COR-L47 (cell line): Measurements from ENCODE around the gene CALB2.
A peak's percentile ranks its signal among the peaks of the same experiment; 100 is the strongest.

Experiments used
- DNase-seq: peaks from one replicate; lab custom pipeline; 2025; lab: John Stamatoyannopoulos, UW

The CALB2 gene

DNA sequence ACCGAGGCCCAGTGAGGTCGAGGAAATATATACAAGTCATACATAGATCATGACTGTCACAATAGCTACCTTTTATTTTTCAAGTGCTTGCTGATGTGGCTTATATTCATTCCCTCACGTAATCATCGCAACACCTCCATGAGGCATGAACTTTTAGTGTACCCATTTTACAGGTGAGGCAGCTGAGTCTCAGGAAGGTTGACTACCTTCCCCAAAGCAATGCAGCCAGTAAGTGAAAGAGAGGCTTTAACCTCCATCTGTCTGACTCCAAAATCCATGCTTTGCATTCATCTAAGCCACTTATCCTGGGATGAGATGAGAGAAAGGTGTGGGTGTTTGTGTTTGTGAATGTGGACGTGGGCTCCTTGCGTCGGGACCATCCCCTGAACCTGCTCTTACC is 30.8 kb downstream of the CALB2 start:
- no peak for DNase-seq

DNA sequence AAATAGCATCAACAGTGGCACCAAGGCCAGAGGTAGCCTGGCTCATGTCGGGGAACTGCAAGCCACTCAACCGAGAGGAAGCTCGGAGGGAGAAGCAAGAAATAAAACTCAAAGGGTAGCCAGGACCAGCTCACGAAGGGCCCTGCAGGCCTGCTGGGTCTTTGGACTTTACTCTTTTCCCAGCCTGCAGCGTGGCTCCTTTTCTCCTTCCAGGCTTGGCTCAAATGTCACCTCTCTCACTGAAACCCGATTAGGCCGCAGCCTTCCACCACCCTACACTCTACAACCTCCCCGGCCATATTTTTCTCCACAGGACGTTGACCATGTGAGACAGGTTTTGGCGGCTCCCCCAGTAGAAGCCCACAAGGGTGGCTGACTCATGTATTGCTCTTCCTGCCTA is 38.1 kb downstream of the CALB2 start:
- DNase-seq = no peak

DNA sequence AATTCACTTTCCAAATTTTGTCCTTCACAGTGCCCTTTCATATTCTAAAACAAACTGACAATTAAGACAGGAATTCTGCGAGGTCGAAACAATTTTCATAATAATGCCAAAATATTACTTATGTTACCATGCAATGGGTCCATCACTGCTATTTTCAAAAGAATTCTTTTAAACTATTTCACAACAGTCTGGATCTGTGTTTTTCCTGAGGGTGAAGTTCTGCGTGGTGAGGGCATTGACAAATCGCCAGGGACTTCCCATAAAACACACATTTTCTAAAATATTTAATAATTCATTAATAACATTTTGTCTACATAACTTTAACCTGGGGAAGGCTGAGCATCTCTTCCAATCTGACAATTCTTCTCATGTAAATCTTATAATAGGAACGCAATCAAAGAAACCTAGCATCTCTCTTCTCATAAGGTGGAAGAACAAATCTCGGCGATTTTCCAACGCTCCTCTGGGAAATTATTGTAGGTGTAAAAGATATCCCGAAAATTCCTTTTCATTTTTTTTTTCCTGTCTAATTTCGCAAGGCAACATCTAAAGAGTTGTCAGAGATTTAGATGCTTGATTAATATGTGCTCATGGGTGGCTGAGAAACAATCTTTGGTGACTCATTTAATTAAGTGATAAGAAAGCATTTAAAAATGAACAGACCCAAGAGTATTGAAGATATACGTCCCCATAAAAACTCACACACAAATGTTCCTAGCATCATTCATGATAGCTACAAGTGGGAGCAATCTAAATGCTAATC is 41.5 kb downstream of the CALB2 start:
- DNase-seq = no peak

DNA sequence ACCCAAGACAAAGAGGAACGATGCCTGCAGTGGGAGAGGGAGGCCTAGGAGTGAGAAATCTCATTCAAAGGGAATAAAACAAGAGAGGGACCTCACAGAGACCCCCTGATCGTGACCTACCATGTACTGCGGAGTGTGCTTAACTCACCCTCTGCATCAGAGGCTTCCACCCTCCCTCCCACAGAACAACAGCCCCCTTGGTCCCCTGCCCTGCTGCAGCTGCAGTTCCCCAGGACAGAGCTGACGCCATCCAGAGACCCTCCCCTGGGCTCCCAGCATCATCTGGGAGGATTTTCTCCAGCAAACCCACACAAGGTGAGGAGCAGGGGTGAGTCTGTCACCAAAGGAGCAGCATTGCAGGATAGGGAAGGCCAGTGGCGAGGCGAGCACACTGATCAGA is 43.5 kb downstream of the CALB2 start:
- DNase-seq = no peak

DNA sequence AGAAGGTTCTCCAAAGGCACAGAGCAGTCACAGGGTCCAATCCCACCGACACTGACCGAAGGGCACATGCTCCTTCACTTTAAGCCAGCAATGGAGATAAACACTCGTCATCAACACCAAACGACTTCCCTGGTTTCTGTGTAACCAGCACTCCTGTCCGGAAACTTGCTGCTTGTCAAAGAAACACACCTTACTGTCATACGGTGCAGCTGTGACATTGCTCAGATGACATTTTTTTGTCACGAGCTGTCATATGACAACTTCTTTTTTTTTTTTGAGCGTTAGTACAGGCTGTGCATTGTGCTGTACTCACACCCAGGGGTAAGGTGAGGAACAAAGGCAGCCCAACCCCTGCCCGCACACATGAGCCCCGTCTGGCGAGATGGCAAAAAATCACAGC is 44.2 kb downstream of the CALB2 start:
- no peak for DNase-seq

DNA sequence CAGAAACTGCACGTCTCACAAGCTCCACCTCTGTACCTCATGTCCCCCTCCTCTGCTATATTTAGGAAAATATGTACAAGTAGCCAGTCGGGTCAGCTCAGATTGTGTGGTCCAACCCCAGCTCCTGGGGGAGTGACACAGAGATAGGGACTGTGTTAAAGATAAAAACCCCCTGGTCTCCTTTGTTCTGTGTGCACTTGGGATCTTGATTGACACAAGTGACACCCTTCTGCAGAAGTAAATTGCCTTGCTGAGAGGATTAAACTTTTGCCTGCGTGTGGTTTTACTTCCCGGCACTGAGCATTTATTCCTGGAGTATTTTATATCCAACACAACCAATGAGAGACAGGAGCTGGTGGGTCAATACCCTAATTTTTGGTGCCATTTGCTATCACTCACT is 45.8 kb downstream of the CALB2 start:
- no peak for DNase-seq

DNA sequence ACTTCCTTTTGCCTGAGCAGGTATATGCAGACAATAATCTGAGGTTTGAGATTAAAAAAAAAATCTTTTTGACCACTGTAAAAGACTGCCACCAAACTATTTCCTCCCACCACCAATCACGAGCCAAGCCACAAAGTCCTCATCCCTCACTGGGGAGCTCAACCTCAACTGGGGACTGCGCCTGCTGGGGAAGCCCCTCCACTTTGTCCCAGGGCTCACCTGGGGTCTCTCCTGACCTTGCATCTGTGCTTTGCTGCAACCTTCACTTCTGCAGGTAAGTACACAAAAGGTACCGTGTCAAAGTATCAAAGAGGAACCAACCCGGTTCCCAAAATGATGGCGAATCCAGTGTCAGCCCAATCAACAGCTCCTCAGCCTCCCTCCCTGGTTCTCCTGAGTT is 47.8 kb downstream of the CALB2 start:
- no peak for DNase-seq

DNA sequence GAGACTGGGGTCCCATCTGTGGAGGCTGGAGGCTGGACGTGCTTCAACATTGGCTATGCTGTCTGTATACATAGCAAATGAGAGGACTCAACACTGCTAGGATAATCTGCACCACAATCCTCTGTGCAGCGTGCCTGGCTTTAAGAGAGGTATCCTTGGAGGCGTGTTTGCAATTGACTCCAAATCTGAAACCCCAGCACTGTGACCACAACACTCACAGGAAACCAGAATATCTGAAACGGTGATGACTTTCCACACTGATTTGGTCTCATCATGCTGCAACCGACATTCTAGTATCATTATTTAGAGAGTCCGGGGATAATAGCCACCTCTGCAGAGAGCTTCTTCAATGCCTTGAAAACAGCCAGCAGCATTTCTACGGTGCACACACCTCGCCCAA is 48.2 kb downstream of the CALB2 start:
- DNase-seq = no peak

DNA sequence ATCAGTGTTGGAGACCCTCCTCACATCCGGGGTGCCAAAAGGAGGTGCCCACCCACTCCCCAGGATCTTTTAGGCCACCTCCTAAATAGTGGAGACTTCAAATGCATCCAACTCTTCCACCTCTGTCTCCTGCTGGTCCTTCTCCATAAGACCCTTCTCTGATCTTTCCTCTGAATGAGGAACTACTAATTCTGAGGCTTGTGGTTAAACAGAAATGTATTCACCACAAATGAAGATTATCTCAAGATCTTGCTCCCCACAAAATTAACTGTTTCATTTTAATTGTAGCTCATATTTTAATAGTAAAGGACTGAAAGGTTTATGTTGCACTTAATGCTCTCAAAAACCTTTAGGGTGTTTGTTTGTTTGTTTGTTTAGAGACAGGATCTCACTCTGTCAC is 49.2 kb downstream of the CALB2 start:
- DNase-seq = no peak

DNA sequence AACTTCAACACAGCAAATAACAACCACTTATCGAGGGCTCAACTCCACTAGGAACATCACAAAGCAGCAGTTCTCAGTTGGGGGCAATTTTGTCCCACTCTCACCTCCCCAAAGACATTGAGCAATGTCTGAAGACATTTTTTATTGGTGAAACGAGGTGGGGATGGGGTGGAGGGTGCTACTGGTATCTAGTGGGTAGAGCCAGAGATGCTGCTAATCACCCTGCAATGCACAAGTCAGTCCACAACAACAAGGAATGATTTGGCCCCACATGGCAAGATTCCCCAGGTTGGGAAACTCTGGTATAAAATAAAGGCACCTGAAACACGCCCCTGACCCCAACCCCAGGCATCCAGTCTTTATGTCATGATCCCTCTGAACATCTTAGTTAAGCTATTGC is 50.0 kb downstream of the CALB2 start:
- no peak for DNase-seq

DNA sequence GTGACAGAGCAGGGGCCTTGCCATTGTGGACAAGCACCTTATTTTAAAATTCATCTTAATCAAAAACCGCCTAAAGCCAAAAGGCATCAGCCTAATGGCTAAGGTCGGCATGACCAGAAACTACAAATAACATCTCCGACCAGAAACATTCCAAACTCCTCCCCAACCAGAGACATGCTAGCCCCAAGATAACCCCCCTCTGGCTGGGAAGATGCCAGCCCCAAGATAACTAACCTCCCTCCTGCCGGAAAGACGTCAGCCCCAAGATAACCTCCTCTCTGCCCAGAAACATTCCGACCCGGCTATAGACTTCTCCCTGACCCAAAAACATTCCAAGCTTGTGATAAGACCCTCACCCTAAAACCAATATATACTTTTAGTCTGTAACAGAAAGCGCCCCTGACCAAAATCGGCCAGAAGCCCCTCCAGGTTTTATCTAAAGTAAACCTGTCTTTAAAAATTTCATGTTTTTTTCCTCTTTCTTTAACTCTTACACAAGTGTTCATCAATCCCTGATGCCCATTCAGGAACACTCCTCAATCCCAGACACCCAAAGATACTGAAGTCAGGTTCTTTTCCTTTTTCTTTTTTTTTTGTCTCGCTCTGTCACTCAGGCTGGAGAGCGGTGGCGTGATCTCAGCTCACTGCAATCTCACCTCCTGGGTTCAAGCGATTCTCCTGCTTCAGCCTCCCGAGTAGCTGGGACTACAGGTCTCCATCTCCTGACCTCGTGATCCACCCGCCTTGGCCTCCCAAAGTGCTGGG is 50.7 kb downstream of the CALB2 start:
- DNase-seq = no peak

DNA sequence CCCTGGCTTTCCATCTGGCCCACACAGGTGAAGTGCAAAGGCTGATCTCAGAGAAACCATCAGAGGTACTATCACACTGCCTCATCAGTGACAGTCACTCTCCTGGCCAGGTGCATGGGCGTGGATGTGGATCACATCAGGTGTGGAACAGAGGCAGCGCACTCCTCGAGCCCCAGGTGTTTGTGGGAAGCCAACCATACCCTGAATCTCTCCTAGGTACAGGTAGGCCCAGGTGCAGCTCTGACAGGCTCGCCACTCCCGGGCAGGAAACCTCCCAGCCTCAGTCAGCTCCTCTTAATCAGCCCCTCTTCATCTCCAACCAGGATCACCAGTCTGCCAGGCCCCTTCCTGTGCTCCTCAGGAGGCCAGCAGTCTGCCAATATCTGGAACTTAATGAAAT is 51.6 kb downstream of the CALB2 start:
- no peak for DNase-seq

DNA sequence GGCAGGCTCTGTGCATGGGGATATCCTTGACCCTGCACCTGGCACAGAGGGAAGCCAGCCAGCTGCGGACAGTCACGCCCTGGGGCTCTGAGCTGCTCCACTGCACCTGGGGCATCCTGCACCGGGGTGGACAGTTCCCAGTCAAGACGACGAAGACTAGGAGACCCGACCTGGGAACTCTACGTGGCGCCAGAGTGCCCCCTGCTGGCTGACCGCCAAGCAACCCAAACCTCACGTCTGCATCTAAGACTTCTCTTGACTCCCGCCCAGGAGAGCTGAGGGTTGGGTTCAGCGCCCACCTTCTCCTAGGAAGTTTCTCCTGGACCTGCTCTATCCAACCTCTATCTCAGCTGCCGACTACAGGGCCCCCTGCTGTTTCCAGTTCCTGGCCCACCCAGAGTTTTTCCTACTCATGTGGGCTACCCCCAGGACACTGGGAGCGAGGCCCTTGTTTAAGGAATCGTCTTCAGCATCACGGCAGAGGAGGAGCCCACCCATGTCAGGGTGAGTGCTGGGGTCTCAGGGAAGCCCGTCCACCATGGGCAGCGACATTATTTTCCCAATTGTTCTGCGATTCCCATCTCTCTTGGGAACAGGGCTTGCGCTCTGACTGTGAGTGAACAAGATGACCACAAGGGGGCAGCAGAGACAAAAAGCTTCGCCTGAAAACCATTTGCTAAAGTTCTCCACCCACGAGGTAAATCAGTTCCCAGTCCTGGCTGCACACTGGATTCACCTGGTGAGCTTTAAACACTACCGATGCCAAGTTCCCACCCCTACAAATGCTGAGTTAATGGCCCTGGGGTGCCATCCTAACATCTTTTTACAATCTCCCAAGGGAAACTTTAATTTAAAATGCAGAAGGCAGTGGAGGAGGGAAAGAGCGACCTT is 54.0 kb downstream of the CALB2 start:
- peak; percentile 72 for DNase-seq

DNA sequence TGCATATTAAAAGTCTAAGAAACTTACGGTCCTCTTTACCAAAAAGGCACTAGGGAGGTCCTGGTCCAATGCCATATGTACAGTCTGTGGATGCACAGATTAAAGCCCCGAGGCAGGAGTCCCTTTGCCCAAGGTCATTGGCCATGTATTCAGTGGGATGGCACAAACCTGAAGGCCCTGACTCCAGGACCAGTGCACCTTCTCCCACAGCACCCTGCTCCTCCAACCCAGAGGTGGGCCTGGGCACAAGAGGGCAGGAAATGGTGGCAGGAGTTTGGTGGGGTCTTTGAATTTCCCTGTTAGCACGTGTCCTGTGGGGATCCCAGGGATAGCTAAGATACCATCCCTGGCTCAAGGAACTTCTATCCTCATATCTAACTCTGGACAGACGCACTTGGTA is 54.8 kb downstream of the CALB2 start:
- no peak for DNase-seq

DNA sequence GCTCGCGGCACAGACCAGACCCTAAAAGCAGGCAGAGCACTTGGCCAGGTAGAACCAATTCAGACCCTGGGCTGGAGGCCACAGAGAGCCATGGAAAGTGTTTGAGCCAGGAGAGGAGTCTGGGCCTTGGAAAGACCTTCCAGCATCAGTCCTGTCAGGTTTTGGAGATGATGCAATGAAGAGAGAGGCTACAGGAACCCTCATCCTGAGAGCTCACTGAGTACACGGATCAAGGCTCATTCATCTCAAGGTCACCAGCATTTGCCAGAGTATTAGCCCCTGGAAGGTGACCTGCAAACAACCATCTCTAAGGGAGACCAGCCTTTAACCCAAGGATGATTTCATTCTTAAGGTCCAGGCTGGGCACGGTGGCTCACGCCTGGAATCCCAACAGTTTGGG is 55.5 kb downstream of the CALB2 start:
- DNase-seq = no peak

DNA sequence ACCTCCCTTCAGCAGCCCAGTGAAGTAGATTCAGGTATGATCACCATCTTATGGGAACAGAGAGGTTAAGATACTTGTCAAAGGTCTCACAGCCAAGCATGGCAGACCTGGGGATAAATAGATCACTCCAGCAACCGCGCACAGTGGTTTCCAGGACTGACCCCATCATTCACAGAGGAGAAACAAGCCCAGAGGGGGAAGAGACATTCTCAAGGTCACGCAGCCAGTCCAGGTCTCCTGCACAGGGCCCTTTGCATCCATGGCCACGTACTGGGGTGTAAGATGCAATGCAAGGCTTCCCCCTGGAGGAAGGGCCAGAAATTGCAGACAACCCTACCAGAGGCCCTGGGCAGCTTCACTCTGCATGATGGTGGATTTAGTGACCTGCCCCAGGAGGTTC is 63.4 kb downstream of the CALB2 start:
- DNase-seq = no peak

DNA sequence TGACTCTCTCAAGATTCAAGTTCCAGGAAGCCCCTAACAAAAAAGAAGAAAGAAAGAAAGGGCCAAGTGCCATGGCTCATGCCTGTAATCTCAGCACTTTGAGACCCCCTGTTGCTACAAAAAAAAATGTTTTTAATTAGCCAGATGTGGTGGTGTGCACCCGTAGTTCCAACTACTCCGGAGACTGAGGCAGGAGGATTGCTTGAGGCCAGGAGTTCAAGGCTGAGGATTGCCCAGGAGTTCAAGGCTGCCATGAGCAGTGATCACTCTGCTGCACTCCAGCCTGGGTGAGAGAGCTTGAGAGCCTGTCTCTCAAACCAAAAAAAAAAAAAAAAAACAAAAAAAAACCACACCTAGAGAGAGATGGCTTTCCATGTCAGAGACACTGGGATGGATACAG is 64.5 kb downstream of the CALB2 start:
- DNase-seq = no peak

DNA sequence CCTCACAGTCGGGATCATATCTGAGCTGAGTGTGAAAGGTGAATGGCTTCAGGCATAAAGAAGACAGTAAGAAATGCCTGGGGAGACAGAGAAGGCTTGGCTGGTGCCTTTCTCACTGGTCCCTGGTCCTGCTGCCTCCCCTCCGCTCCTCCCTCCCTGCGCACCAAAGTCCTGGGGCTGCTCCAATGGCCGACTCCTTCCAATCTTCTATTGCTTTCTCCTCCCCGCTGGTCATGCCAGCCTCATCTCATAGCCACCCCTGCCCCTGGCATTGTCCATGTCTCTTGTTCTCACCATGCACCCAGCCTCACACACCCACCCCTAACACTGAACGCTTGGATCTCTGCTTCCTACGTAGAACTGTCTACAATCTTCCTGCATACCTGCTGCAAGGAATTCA is 65.3 kb downstream of the CALB2 start:
- no peak for DNase-seq

DNA sequence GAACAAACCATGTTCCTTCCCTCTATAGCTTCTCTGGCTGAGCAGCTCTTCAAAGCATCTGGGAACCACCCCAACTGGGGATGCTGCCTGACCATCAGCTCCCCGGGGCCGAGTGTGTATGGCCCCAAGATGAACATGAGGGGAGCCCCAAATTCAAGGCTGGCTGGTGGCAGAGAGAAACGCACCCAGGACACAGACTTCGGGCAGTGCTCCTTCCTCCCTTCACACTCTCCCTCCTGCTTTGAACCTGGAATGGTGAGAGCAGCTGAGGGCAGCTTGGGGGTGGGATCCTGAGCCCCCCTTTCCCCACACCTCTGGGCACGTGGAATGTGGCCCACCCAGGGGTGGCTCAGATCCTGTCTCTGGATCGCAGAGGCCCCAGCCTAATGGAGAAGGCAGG is 66.1 kb downstream of the CALB2 start:
- no peak for DNase-seq

DNA sequence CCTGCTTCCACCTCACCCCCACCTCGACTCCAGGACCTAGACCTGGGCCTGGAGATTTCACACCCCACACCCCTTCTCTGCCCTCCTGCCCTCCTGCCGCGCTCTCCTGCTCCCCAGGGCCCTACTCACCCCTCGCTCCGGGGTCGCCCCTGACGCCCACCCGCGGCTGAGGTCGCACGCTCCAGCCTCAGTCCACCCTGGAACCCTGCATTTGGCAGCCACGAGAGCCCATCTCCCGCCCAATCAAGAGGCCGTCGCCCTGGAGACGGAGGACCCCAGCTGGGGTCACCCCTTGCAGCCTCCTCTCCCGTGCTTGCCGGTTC is 67.2 kb downstream of the CALB2 start:
- DNase-seq = no peak

DNA sequence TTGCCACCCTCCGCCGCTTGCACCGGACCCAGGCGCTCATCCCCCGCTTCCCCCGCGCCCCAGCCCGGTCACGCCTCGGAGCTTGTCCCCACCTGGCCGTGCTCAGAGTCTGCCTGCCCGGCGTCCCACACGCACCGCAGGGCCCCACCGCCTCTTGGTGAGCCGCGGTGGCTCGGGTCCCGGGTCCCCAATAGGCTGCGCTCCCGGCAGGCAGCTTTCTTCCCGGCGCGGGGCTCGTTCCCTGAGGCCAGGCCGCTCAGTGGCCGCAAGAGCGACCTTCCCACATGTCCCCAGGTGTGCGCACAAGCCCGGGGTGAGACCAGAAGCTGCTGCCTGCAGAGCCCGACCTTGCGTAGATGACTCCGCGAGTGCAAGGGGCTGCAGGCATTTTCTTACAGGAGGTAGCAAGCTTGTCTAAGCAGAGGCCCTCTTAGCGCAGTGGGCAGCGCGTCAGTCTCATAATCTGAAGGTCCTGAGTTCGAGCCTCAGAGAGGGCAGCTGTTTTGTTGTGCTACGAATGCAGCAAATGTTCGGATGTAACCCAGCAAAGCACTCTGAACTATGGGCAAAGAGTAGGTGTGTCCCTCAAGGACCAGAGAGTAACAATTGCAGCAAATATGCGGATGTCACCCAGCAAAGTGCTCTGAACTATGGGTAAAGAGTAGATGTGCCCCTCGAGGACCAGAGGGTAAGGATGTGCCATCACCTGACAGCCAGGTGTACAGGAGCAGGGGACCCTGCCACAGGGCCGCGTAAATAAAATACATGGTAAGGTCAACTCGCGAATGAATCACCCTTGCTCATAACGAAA is 67.8 kb downstream of the CALB2 start:
- DNase-seq = peak; percentile 34
